ENCODE data around the gene ATG4D.
"Not testable (repeated sequence)": the region's sequence is repeated elsewhere in the genome, so short reads cannot be mapped to it uniquely, and the experiment has no call there.

ATG4D gene

DNA sequence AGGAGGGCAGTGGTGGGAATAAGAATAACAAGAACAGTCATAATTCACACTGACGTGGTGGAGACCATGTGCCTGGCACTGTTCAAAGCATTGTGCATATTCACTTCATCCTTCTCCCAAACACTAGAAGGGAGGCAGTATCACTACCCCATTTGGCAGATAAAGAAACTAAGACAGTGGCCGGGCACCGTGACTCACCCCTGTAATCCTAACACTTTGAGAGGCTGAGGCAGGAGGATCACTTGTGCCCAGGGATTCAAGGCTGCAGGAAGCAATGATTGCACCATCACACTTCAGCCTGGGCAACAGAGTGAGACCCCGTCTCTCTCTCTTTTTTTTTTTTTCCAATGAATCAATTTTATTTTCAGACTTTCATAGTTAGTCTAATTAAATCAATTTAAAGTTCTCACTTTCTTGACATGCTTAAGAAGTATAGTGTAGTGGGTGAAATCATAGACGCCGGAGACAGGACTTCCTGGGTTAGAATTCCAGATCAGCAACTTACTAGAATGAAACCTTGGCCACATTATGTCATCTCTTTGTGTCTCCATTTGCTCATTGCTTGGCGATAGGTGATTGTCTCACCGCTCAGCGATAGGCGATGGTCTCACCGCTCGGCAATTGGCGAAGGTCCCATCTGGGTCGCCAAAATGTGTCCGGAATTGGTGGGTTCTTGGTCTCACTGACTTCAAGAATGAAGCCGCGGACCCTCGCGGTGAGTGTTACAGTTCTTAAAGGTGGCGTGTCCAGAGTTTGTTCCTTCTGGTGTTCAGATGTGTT lies 5.3 kb upstream of the ATG4D start:
- Mint-ChIP-seq H3K27ac (no peak overlapping the region), H3K9me3 (no peaks in the 10 kb centered on the region), H3K4me1 (peaks cover 20% of the 10 kb centered on the region), H3K27me3 (peaks cover 41% of the 10 kb centered on the region), H3K4me3 (no peak overlapping the region)
- no peak for ATAC-seq
- no peak for DNase-seq

DNA sequence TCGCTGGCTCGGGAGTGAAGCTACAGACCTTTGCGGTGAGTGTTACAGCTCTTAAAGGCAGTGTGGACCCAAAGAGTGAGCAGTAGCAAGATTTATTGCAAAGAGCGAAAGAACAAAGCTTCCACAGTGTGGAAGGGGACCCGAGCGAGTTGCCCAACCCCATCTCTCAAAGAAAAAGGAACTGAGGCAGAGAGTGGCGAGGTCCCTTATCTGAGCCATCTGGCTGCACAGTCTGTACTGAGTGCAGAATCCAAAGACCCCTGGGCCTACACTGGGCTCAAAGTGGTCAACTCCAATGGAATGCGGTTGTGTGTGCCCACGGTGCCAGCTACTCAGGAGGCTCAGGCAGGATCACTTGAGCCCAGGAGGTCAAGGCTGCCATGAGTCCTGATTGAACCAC lies 4.7 kb upstream of the ATG4D start:
- H3K27me3 Mint-ChIP-seq: peaks cover 41% of the 10 kb centered on the region
- H3K4me3 Mint-ChIP-seq, DNase-seq, ATAC-seq, H3K9me3 Mint-ChIP-seq, H3K27ac Mint-ChIP-seq: not testable (repeated sequence)
- peaks cover 23% of the 10 kb centered on the region for H3K4me1 Mint-ChIP-seq

DNA sequence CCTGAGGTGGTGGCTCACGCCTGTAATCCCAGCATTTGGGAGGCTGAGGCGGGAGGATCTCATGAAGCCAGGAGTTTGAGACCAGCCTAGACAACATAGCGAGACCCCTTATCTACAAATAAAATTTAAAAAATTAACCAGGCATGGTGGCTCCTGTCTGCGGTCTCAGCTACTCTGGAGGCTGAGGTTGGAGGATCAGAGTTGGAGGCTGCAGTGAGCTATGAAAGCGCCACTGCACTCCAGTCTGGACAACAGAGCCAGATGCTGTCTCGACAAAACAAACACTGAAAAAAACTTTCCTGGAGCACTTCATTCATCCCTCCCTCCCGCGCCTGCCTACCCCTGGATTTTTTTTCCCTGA lies 665 bp upstream of the ATG4D start:
- Mint-ChIP-seq H3K9me3 (no peaks in the 10 kb centered on the region), H3K4me3 (peak overlapping the region; percentile 80 to 86), H3K4me1 (peaks cover 33% of the 10 kb centered on the region), H3K27ac (no peak overlapping the region), H3K27me3 (peaks cover 28% of the 10 kb centered on the region)
- DNase-seq (no peak), ATAC-seq (no peak)

DNA sequence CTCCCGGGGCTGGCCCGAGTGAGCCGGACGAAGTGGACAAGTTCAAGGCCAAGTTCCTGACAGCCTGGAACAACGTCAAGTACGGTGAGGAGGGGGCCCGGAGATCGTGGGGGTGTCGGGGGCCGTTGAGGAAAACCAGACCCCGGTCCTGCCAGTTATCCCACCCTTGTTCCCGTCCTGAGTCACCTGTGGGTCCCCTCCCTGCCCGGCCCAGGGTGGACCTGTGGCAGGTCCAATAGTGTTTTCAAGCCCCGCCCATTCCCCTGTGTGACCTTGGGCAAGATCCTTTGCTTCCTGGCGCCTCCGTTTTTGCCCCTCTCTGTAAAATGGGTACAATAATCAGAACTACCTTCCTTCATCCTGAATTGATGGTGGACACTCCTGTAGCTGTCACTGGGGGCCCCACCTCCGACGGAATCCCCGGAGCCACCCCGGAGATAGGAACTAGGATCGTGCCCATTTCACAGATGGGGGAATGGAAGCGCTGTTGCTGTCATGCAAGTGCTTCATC lies 593 bp downstream of the ATG4D start:
- ATAC-seq: peak; percentile 6
- no peak for DNase-seq
- peak overlapping the region; percentile 89 to 93 for H3K4me3 Mint-ChIP-seq
- H3K27ac Mint-ChIP-seq: peak overlapping the region; percentile 94
- H3K27me3 Mint-ChIP-seq: peaks cover 15% of the 10 kb centered on the region
- peaks cover 22% of the 10 kb centered on the region for H3K4me1 Mint-ChIP-seq
- no peaks in the 10 kb centered on the region for H3K9me3 Mint-ChIP-seq

DNA sequence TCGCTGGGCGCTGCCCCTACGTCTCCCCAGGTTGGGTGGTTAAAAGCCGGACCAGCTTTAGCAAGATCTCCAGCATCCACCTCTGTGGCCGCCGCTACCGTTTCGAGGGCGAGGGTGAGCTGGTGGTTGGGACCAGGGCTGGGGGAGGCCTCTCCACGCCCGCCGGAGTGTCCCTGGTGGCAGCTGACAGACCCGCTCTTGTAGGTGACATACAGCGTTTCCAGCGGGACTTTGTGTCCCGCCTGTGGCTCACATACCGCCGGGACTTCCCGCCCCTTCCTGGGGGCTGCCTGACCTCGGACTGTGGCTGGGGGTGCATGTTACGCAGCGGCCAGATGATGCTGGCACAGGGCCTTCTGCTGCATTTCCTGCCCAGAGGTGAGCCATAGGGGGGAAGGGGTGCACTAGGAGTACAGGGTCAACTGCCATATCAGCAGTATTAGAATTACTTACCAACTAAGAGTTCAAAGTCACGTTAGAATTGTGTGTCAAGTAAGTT lies 1.1 kb downstream of the ATG4D start:
- ATAC-seq (no peak), DNase-seq (no peak)
- peak overlapping the region; percentile 89 to 93 for H3K4me3 Mint-ChIP-seq
- peaks cover 22% of the 10 kb centered on the region for H3K4me1 Mint-ChIP-seq
- peaks cover 10% of the 10 kb centered on the region for H3K27me3 Mint-ChIP-seq
- no peaks in the 10 kb centered on the region for H3K9me3 Mint-ChIP-seq
- H3K27ac Mint-ChIP-seq: peak overlapping the region; percentile 22 to 94

- Mint-ChIP-seq H3K4me3 (no peak overlapping the region), H3K27ac (no peak overlapping the region), H3K27me3 (no peaks in the 10 kb centered on the region), H3K9me3 (no peaks in the 10 kb centered on the region), H3K4me1 (peaks cover 37% of the 10 kb centered on the region)
- ATAC-seq: no peak
- DNase-seq: no peak
These were observed 3.1 kb downstream of the ATG4D start for GRCh38 chr19:10546817-10547216.

DNA sequence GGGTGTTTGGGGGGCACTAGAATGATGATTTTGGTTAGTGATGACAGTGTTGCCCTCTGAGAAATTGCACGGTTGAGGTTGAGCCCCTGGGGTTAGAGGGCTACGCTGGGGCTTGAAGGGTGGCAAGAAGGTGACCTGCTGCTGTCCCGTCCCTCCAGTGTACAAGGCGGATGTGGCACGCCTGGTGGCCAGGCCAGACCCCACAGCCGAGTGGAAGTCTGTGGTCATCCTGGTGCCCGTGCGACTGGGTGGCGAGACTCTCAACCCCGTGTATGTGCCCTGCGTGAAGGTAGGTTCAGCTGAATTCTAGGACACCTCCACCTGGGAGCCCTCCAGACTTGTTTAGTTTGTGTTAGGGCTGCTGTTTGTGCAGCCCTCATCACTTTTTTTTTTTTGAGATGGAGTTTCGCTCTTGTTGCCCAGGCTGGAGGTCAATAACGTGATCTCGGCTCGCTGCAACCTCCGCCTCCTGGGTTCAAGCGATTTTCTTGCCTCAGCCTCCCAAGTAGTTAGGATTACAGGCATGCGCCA lies 5.1 kb downstream of the ATG4D start:
- Mint-ChIP-seq H3K9me3 (no peaks in the 10 kb centered on the region), H3K4me1 (peaks cover 51% of the 10 kb centered on the region), H3K4me3 (peak overlapping the region in 1 of 2 donors; percentile 18), H3K27me3 (no peaks in the 10 kb centered on the region), H3K27ac (no peak overlapping the region)
- no peak for DNase-seq
- ATAC-seq: no peak

- Mint-ChIP-seq H3K9me3 (no peaks in the 10 kb centered on the region), H3K27ac (no peak overlapping the region), H3K27me3 (no peaks in the 10 kb centered on the region), H3K4me3 (no peak overlapping the region), H3K4me1 (peaks cover 56% of the 10 kb centered on the region)
- ATAC-seq (no peak), DNase-seq (no peak)
These were observed 6.0 kb downstream of the ATG4D start for GRCh38 chr19:10549733-10550132.

DNA sequence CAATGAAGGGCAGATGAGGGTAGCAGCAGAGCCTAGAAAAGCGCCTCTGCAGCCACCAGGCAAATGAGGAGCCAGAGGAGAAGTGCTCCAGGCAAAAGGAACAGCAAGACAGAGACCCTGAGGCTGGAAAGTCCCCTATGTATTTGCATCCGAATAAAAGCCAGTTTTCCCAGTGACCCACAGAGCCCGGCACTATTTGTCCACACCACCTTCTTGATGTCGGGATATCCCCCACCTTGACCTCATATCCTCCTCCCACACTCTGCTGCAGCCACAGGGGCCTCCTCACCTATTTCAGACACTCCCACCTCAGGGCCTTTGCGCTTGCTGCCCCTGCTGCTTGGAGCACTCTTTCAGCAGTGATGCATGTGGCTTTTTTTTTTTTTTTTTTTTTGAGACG lies 6.6 kb downstream of the ATG4D start:
- H3K27ac Mint-ChIP-seq: no peak overlapping the region
- H3K4me1 Mint-ChIP-seq: peaks cover 56% of the 10 kb centered on the region
- H3K4me3 Mint-ChIP-seq: no peak overlapping the region

DNA sequence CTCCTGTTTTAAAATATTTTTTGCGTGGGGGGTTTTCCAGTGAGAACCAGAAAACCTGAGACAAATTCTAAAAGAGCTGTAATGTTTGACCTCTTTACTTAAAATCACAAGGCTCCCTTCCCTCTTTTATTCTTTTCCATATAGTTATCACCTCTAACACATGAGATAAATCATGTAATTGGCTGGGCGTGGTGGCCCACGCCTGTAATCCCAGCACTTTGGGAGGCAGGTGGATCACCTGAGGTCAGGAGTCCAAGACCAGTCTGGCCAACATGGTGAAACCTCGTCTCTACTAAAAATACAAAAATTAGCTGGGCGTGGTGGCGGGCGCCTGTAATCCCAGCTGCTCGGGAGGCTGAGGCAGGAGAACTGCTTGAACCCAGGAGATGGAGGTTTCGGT lies 7.3 kb downstream of the ATG4D start:
- H3K4me3 Mint-ChIP-seq, H3K27ac Mint-ChIP-seq: not testable (repeated sequence)
- H3K4me1 Mint-ChIP-seq: peaks cover 62% of the 10 kb centered on the region

More for the DNA sequence above, 6.6 kb downstream of the ATG4D start:
- Mint-ChIP-seq H3K9me3 (no peaks in the 10 kb centered on the region), H3K27me3 (no peaks in the 10 kb centered on the region)
- no peak for DNase-seq
- no peak for ATAC-seq

GRCh38 chr19:10551698-10552301 lies 8.1 kb downstream of the ATG4D start:
- no peaks in the 10 kb centered on the region for H3K9me3 Mint-ChIP-seq
- no peak for ATAC-seq
- peaks cover 66% of the 10 kb centered on the region for H3K4me1 Mint-ChIP-seq
- peak overlapping the region in 1 of 2 donors; percentile 65 for H3K27ac Mint-ChIP-seq
- H3K27me3 Mint-ChIP-seq: no peaks in the 10 kb centered on the region
- DNase-seq: peak in 1 of 2 donors; percentile 49
- H3K4me3 Mint-ChIP-seq: no peak overlapping the region

More for the DNA sequence above, 7.3 kb downstream of the ATG4D start:
- not testable (repeated sequence) for H3K27me3 Mint-ChIP-seq, DNase-seq, H3K9me3 Mint-ChIP-seq, ATAC-seq

DNA sequence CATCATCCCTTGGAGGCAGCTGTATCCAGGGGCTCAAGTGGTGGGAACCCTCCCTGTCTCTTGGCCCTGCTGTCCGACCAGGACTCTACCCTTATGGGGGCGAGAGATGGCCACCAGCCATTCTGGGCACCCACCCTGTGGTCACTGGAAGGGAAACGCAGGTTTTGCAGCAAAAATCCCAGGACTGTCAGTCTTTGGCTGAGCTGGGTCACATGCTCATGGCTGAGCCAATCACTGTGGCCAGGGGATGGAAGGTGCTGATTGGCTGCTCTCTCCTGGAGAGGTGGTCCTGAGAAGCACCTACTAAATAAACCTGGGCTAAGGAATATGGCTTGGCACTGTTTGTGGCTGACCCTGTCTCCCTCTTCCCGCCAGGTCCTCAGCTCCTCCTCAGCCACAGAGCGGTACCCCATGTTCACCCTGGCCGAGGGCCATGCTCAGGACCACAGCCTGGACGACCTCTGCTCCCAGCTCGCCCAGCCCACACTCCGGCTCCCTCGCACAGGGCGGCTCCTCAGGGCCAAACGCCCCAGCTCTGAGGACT lies 8.9 kb downstream of the ATG4D start:
- no peaks in the 10 kb centered on the region for H3K9me3 Mint-ChIP-seq
- peak overlapping the region; percentile 76 to 79 for H3K4me3 Mint-ChIP-seq
- DNase-seq (peak in 1 of 2 donors; percentile 33), ATAC-seq (no peak)
- no peaks in the 10 kb centered on the region for H3K27me3 Mint-ChIP-seq
- peak overlapping the region in 1 of 2 donors; percentile 90 for H3K27ac Mint-ChIP-seq
- peaks cover 66% of the 10 kb centered on the region for H3K4me1 Mint-ChIP-seq

DNA sequence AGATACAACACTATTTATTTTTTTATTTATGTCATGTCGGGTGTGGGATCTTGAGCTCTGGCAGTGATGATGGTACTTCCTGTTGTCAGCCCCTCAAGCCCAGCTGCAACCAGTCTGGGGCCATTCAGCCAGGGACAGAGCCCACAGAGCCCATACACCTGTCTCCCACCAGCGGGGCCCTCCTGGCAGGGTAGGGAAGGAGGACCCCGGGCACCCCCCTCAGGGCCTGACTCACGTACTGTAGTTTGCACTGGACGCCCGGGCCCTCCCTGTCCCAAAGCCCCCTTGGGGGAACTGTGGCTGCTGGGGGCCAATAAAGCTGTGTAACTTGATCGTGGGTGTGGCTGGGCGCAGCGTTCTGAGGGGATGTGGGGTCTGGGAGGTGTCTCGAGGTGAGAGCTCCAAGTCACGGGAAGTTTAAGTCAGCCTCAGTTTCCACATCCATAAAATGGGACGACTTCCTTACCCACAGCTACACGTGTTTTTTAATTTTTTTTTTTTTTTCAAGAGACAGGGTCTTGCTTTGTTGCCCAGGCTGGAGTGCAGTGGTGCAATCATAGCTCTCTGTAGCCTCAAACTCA lies 9.5 kb downstream of the ATG4D start:
- ATAC-seq (no peak), DNase-seq (peak in 1 of 2 donors; percentile 22)
- H3K4me3 Mint-ChIP-seq: peak overlapping the region; percentile 76 to 79
- H3K4me1 Mint-ChIP-seq: peaks cover 72% of the 10 kb centered on the region
- no peaks in the 10 kb centered on the region for H3K9me3 Mint-ChIP-seq
- H3K27ac Mint-ChIP-seq: peak overlapping the region; percentile 90 to 93
- no peaks in the 10 kb centered on the region for H3K27me3 Mint-ChIP-seq

GRCh38 chr19:10553943-10554381 lies 10.3 kb downstream of the ATG4D start:
- Mint-ChIP-seq H3K4me3 (peak overlapping the region; percentile 76 to 79), H3K4me1 (peaks cover 77% of the 10 kb centered on the region), H3K9me3 (no peaks in the 10 kb centered on the region), H3K27ac (peak overlapping the region; percentile 90 to 93), H3K27me3 (no peaks in the 10 kb centered on the region)
- DNase-seq (peak; percentile 80 to 87), ATAC-seq (peak; percentile 88)
